Glomerular visceral epithelial cell (primary cell): ENCODE measurements around the gene ZHX3.

ENCODE experiments used
- DNase-seq: peaks from one replicate; pipeline ENCODE4 v3.0.0-alpha.2; 2016; ENCODE audit errors: extremely low spot score

Gene ZHX3, protein sequence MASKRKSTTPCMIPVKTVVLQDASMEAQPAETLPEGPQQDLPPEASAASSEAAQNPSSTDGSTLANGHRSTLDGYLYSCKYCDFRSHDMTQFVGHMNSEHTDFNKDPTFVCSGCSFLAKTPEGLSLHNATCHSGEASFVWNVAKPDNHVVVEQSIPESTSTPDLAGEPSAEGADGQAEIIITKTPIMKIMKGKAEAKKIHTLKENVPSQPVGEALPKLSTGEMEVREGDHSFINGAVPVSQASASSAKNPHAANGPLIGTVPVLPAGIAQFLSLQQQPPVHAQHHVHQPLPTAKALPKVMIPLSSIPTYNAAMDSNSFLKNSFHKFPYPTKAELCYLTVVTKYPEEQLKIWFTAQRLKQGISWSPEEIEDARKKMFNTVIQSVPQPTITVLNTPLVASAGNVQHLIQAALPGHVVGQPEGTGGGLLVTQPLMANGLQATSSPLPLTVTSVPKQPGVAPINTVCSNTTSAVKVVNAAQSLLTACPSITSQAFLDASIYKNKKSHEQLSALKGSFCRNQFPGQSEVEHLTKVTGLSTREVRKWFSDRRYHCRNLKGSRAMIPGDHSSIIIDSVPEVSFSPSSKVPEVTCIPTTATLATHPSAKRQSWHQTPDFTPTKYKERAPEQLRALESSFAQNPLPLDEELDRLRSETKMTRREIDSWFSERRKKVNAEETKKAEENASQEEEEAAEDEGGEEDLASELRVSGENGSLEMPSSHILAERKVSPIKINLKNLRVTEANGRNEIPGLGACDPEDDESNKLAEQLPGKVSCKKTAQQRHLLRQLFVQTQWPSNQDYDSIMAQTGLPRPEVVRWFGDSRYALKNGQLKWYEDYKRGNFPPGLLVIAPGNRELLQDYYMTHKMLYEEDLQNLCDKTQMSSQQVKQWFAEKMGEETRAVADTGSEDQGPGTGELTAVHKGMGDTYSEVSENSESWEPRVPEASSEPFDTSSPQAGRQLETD

DNA sequence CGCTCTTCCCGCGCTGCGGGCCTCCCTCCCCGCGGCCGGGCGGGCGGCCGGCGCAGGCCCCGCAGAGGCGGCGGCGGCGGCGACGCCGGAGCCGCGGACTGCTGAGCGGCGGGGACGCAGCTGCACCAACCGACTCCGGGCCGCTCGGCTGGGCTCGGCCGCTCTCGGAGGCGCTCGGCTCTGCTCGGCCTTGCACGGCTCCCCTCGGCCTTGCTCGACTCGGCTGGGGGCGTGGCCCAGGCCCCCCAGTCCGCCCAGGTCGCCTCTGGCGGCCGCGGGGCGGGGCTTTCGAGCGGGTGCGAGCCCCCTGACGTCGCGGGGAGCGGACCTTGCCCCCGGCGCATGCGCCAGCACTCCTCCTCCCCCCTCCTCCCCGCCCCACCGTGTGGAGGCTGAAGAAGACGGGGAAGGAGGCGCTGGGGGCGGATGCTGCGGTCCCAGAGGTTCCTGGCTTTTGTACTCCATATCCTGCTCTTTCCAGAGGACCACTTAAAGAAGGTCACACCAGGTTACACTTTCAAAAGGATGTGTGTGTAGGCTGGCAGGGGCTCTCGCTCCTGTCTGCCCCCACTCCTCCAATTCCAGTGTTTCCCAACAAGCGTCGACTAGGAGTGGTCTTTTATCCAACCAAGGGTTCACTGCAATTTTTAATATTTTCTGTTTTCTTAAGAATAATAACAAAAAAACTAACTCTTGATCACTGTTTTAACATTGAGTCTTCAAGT, at the start of gene ZHX3:
Gene ZHX3 (minus strand): TSS at position 186 of the 725 bp plus-strand sequence. CDS start 112,815 bp downstream, outside the sequence.
- peak; percentile 100 for DNase-seq

DNA sequence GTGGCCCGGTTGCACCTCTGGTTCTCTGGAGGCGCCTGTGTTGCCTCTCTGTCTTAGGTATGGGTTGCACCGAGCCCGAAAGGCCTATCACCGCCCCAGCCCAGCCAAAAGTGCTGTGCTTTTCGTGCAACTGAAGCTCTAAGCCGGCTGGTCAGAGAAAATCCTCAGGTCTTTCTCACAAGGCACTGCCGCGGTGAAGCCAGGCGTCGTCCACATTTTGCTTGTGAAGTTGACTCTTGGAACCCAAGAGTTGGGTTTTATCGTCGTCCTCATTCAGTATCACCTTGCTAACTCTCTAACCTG, 49.8 kb upstream of the ZHX3 start:
- DNase-seq = no peak

DNA sequence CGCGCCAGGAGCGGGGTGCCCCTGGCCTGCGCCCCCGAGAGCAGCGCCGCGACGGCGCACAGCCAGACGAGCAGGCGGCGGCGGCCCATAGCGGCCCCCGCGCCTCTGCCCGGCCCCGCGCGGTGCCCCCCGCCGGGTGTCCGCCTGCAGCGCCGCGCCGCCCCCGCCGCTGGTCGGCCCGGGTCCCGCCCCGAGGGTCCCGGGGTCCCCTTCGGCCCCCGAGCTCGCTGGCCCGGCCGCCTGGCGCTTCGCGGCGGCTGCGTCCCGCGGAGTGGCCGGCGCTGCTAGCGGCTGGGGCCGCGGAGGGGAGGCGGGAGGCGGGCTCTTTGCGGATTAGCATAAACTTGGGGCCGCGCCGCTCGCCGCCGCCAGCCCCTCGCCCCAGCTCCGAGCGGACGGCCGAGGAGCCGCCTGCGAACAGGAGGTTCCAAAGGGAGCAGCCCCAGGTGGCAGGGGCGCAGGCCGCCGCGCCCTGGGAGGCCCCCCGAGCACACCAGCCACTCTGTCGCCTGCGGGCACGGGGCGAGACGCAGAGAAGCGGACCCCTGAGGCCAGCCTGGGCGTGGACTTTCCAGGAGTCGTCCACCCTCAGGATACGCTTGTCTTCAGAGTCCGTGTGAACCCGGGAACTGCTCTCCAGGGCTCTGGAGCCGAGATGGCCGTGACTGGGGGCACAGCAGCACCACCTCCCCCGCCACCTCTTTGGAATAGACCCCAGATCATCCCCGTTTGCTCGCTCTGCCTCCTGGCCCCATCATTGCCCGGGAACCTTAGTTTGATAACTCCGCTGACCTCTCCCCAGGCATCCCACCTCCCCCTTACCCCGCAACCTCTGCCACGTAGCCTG, 49.2 kb upstream of the ZHX3 start, which contains the start of gene EMILIN3:
Gene EMILIN3 (minus strand): TSS at position 273 of the 847 bp plus-strand sequence. CDS start 184 bp downstream, at position 89.
- DNase-seq = no peak

DNA sequence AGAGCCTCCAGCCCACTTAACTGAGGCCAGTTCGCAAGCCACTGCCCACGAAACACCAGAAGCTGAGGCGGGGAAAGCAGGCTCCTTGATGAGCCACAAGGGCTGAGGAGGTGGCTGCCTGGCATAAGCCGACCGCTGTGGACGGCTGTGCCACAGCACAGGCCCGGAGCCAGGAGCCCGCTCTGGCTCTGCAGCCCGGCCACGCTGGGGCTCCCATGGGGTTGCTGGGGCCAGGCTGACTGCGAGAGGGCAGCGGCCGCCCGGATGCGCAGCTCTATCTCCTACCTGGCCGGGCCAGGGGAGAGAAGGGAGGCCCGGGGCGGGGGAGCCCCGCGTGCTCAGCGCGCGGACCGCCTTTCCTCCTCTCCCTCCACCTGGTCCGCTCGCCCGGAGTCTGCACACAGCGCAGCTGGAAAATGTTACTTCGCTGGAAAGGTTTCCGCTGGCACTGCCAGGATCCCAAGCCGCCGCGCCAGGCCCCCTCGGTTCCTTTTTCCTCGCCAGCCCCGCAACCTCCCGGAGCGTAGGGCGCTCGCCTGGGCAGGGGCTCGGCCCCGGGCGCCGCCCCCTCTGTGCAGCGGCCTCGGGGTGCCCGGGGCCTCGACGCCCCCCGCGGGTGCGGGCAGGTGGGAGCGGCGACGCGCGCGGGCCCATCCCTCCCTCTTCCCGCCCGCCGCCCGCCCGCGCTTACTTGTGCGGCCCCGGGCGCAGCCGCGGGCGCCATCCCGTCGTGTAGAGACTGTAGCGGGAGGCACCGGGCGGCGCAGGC, 48.4 kb upstream of the ZHX3 start:
- no peak for DNase-seq

DNA sequence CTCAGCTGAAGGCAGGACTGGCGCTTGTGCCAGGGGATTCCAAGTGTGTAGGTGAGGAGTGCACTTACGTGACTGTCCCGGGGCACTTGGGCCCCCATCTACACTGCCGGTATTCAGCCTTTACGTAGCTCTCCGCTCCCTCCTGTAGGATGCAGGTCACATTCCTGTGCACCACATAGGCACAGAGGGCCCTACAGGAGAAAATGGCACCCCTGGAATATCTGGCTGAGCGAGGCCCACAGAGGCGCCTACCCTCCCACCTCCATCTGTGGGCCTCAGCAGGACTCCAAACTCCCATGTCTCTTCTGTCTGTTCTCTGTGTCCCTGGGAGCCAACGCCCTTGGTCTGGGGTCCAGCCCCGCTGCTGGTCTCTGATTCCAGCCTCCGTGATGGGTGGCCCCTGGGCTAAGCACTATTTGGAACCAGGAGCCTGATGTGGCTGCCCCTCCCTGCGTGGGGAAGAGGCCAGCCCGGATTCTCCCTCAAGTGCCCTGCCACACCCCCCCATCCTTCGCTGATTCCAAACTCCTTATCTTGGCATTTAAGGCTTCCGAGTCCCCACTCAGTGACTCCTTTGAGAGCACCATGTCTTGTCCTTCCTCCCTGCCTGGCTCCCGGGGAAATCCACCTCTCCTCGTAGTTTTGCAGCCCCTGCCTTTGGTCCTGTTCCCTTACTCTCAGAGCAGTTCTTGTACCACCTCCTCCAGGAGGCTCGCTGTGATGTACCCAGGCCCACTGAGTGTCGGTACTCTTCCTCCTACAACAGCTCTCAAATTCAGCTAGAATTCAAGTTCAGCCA, 47.6 kb upstream of the ZHX3 start:
- DNase-seq = no peak

DNA sequence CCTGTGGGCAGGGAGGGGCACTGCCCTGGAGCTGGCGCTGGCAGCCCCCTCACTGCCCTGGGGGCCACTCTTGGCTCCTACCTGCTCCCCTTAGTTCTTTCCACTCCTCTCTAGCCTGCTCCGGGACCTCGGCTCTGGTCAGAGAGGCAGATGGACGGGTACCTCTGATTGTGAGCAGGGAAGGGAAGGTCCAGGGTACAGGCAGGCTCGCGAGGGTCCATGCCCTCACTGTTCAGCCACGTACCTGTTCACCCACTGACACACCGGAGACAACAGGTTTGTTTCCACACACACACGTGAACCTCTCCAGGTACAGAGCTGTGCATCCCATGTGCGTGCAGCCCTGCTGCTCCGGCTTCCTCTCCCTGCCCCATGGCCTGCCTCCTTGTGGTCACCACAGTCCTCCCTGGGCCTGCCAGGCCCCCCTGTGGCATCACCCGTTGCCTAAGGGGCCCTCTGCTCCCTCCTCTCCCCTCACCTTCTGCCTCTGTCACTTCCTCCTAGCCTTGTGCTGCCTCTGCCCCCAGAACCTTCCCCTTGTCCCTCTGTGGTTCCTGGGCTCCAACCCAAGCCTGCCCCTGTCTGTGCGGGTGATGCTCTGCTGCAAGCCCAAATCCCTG, 46.8 kb upstream of the ZHX3 start:
- DNase-seq = no peak

DNA sequence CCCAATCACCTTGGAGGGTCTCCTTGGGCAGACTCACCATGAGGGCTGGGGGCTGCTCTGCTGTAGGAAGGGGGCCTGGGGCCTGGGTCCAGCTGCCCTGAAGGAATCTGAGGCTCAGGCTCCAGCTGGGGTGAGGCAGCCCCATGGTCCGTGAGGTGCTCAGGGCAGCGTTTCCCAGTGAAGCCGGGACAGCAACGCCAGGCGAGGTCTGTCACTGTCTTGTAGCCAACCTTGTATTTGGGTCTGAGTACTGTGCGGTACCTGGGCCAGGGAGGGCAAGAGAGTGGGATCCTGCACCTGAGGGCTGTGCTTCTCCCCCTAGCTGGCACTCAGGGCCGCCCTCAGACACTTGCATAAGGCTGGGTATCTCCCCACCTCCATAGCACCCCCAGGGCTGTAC, 46.1 kb upstream of the ZHX3 start:
- DNase-seq = no peak

DNA sequence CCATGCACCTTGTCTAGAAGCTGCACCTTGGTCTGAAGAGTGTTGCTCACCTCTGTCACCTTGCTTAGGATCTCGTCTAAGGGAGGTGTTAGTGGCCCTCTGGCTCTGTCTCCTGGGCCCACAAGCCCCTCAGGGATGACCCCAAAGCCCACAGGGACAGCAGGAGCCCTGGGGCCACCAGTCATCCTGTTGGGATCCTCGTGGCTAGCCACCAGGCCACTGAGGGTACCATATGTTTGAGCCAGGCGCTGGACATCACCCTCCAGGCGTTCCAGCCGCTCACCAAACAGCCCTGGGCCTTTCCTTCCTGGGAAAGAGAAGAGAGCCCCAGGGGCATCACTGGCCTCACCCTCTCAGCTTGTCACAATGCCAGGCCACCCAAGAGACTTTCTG, 45.2 kb upstream of the ZHX3 start:
- no peak for DNase-seq

DNA sequence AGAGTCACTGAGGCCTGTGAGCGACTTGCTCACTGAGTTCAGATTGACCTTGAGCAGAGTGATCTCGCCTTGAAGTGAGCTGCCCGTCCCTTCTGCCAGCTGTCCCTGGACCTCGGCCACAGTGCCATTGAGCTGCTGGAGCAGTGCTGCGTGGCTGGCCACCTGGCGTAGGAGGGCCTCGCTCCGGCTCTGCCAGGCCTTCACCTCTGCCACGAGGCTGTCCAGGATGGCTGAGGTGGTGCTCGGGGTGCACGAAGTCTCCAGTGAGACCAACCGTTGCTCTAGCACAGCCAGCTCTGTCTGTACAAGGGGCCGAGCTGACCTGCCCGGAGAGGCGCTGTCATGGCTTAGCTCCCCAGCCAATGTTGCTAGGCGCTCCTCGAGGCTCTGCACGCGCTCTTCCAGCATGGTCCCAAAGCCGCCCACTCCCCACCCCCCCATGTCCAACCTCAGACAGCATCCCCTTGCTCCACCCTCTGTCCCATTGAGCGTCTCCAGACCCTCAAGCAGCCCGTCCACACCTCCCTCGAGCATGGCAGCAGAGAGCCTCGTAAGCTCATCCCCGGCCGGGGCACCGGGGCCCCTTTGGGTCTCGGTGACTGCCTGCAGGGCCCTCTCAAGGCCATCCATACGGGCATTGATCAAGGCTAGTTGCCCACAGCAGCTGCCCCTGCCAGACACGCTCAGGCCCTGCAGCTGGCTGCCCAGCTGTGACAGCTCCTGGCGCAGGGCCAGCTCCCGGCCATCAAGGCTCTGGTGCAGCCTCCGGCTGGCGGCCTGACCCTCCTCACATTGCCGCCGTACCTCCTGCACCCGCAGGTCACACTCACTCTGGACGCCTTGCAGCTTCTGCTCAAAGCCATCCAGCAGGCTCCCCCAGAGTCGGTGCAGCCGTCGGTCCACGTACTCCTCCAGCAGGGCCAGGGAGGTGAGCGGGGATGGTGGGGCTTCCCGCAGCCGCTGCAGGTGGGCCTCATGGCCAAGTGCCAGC, 44.5 kb upstream of the ZHX3 start:
- DNase-seq = no peak

DNA sequence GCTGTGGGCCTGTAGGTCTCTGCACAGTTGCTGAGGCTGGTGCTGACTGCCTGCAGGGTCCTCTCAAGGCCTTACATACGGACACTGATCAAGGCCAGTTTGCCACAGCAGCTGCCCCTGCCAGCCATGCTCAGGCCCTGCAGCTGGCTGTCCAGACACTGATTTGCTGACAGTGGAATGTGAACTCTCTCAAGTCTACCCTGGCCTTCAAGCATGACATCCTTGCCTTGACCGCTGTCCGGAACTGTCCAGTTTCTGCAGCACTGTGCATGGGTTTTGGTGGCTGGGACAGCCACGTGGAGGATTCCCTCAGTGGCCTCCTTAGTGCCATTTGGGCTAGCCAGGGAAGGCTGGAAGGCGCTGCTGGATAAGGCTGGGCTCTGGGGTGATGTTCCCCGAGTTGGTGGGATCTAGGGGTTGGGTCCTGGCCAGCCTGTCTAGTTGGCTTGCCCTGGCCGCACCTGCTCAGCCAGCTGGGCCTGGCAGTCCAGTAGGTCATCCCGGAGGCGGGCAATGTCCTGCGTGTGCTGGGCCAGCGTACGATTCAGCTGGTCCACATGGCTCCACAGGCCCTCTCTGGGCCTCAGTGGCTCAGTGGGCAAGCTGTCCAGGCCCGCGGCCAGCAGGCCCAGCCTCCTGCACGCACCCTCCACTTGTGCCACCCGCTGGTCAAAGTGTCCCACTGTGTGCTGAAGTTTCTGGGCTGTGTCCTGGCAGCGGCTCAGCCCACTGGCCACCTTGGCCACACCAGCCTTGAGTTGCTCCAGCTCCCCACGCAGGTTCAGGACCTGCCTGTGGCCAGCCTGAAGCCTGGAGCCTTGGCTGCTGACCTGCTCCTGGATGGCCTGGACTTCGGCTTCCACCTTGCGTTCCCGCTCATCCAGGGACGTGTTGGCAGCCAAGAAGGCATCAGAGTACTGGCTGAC, 43.6 kb upstream of the ZHX3 start:
- DNase-seq = no peak

DNA sequence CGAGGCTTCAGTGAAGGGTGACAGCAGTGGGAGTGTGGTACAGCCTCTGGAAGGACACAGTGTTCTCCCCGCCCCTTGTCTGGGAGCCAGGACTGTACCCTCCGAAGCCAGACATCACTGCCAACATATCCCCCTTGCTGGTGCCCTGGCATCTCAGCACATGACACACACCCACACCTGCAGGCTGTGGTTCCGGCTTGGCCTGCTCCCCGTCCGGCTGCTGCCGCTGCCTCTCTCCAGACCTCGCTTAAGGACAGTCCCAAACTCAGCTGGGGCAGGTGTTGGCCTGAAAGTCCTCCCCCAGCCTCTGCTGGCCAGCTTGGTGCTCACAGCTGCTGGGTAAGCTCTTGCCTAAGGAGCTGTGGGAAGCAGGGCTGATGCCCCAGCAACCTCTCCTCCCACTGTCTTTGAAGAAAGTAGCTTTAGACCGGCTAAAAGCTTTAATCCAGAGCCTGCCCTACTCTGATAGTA, 42.0 kb upstream of the ZHX3 start:
- DNase-seq = no peak

DNA sequence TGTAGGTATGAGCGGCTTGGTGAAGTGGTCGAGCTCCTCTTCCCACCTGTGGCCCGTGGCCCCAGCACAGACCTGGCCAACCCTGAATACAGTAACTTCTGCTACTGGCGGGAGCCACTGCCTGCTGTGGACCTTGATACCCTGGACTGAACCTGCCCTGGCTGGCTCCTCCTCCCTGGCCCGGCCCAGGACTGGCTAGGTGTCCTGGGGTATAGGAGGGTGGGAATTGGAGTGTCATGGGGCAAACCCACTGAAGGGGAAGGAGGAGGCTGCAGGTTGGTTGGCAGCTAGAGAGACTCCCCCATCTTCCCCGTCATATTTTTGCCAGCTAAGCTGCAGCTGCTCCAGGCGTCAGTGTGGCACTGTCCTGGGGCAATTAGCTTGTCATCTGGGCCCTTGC, 41.2 kb upstream of the ZHX3 start:
- DNase-seq = no peak

DNA sequence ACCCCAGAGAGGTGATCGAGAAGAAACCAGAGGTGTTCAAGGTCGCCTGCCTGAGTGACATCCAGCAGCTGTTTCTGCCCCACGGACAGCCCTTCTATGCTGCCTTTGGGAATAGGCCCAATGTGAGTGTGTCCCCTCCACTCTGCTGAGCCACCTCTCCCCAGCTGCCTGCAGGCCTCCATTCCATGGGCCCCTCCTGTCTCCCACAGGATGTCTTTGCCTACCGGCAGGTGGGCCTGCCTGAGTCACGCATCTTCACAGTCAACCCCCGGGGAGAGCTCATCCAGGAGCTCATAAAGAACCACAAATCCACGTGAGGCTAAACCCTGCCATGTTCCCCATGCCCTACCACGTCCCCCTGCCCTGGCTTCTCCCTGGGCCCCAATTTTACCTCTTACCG, 40.7 kb upstream of the ZHX3 start:
- DNase-seq = no peak

DNA sequence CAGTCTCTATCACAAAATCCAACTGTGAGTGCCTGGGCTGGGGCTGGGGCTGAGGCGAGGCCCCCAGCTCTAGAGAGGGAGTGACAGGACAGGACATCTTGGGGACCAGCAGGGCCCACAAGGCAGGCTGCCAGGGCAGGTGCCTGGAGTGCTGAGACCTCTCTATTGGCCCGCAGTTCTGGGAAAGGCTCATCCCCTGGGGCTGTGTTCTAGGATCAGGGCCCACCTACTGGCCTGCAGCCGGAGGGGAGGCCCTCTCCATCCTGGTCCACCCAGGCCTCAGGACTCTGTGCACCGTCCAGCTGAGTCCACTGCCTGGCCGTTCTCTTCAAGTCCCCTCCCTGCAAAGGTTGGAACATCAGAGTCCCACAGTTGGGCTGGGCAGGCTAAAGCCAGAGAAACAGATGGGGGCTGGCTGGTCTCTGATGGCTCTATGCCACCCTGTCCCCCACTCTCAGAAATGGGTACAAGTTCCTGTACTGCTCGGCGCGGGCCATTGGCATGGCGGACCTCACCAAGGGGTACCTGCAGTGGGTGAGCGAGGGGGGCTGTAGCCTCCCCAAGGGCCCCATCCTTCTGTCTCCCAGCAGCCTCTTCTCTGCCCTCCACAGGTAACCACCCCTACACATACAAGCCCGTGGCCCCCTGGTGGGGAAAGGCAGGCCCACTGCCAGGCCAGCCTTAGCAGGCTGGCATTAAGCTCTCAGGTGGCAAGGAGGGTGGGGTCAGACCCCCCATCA, 40.1 kb upstream of the ZHX3 start:
- DNase-seq = no peak

DNA sequence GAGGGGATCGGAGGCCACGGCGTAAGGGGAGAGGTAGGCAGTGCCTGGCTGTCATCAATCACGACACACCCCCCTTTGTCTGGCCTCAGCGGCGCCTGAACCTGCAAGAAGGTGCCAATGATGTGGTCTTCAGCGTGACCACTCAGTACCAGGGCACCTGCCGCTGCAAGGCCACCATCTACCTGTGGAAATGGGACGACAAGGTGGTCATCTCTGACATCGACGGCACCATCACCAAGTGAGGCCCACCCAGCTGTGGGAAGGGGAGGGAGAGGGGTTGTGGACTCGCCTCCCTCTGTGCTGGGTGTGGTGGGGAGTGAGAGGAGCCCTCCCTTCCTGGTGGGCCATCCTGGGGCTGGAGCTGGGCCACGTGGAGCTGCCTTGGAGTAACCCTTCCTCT, 39.4 kb upstream of the ZHX3 start:
- no peak for DNase-seq

DNA sequence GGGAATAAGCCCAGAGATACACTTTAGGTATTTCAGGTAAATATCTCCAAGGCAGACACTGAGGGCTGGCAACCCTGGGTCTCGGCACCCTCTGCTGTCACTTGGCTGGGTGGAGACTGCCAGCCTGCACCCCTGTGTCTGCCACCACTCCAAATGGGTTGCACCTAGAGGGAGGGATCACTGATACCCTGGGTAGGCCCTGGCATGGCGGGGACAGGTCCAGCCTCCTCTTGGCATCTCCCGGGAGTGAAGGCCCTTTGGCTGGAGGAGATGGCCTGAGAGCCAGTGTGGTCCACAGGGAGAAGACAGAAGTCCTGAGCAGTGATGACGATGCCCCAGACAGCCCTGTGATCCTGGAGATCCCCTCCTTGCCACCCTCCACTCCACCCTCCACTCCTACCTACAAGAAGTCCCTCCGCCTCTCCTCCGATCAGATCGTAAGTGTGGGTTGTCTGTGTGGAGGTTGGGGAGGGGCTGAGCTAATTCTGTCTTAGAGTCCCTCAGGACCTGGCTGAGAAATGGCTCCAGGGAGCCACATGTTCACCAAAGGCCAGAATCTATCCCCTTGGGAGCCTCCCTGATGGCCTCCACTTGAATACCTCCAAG, 38.2 kb upstream of the ZHX3 start:
- DNase-seq = no peak
